ENCODE results near the gene RPLP2.

Gene RPLP2

GRCh38 chr11:802018-802617 lies 7.6 kb upstream of the RPLP2 start:
- CTCF ChIA-PET, result no interaction called here
- Mint-ChIP-seq H3K27ac (no peak overlapping the region), H3K4me1 (peaks cover 29% of the 10 kb centered on the region), H3K27me3 (no peaks in the 10 kb centered on the region), H3K9me3 (no peaks in the 10 kb centered on the region), H3K36me3 (peaks cover 6% of the 10 kb centered on the region), H3K4me3 (peak overlapping the region; percentile 12)
- no peak for DNase-seq

- CTCF ChIA-PET, result no interaction called here
- H3K36me3 Mint-ChIP-seq, result peaks cover 6% of the 10 kb centered on the region
- peaks cover 30% of the 10 kb centered on the region for H3K4me1 Mint-ChIP-seq
- no peak overlapping the region for H3K27ac Mint-ChIP-seq
- H3K27me3 Mint-ChIP-seq, result no peaks in the 10 kb centered on the region
- no peaks in the 10 kb centered on the region for H3K9me3 Mint-ChIP-seq
- no peak for DNase-seq
- H3K4me3 Mint-ChIP-seq, result peak overlapping the region; percentile 82
These were observed 6.9 kb upstream of the RPLP2 start for GRCh38 chr11:802693-803466.

GRCh38 chr11:803467-803742 lies 6.4 kb upstream of the RPLP2 start:
- no peak overlapping the region for H3K27ac Mint-ChIP-seq
- H3K27me3 Mint-ChIP-seq, result no peaks in the 10 kb centered on the region
- H3K9me3 Mint-ChIP-seq, result no peaks in the 10 kb centered on the region
- H3K4me1 Mint-ChIP-seq, result peaks cover 34% of the 10 kb centered on the region
- DNase-seq, result no peak
- peak overlapping the region; percentile 82 for H3K4me3 Mint-ChIP-seq
- peaks cover 6% of the 10 kb centered on the region for H3K36me3 Mint-ChIP-seq
- CTCF ChIA-PET, result no interaction called here

- H3K27ac Mint-ChIP-seq, result peak overlapping the region; percentile 84
- peak overlapping the region; percentile 82 for H3K4me3 Mint-ChIP-seq
- no peaks in the 10 kb centered on the region for H3K9me3 Mint-ChIP-seq
- peaks cover 6% of the 10 kb centered on the region for H3K36me3 Mint-ChIP-seq
- CTCF ChIA-PET, result no interaction called here
- H3K4me1 Mint-ChIP-seq, result peaks cover 40% of the 10 kb centered on the region
- no peak for DNase-seq
- H3K27me3 Mint-ChIP-seq, result no peaks in the 10 kb centered on the region
These were observed 5.8 kb upstream of the RPLP2 start for GRCh38 chr11:803770-804598.

- peaks cover 41% of the 10 kb centered on the region for H3K4me1 Mint-ChIP-seq
- peaks cover 2% of the 10 kb centered on the region for H3K27me3 Mint-ChIP-seq
- CTCF ChIA-PET, result no interaction called here
- H3K4me3 Mint-ChIP-seq, result peak overlapping the region; percentile 82
- no peaks in the 10 kb centered on the region for H3K9me3 Mint-ChIP-seq
- no peak for DNase-seq
- H3K27ac Mint-ChIP-seq, result peak overlapping the region; percentile 84
- peaks cover 6% of the 10 kb centered on the region for H3K36me3 Mint-ChIP-seq
These were observed 5.2 kb upstream of the RPLP2 start for GRCh38 chr11:804599-804964.

- Mint-ChIP-seq H3K36me3 (peaks cover 23% of the 10 kb centered on the region), H3K9me3 (no peaks in the 10 kb centered on the region), H3K4me3 (peak overlapping the region; percentile 91), H3K27ac (peak overlapping the region; percentile 97), H3K27me3 (peaks cover 3% of the 10 kb centered on the region), H3K4me1 (peaks cover 59% of the 10 kb centered on the region)
- DNase-seq, result peak; percentile 42
- CTCF ChIA-PET, result interaction anchor here (0.7 kb wide), 1 partner anchor 151 kb away, joined by 3 read pairs; no protein-coding TSS in a partner anchor
These were observed 1.1 kb upstream of the RPLP2 start for GRCh38 chr11:808427-809286.

- Mint-ChIP-seq H3K27me3 (peaks cover 3% of the 10 kb centered on the region), H3K9me3 (no peaks in the 10 kb centered on the region), H3K27ac (peak overlapping the region; percentile 97), H3K4me3 (peak overlapping the region; percentile 91), H3K4me1 (peaks cover 53% of the 10 kb centered on the region), H3K36me3 (peaks cover 26% of the 10 kb centered on the region)
- CTCF ChIA-PET, result no interaction called here
- no peak for DNase-seq
These were observed 337 bp downstream of the RPLP2 start for GRCh38 chr11:810040-810567.

- Mint-ChIP-seq H3K4me1 (peaks cover 44% of the 10 kb centered on the region), H3K36me3 (peaks cover 26% of the 10 kb centered on the region), H3K9me3 (no peaks in the 10 kb centered on the region), H3K27ac (peak overlapping the region; percentile 90), H3K27me3 (peaks cover 3% of the 10 kb centered on the region), H3K4me3 (peak overlapping the region; percentile 91)
- no peak for DNase-seq
- CTCF ChIA-PET, result no interaction called here
These were observed 1.9 kb downstream of the RPLP2 start for GRCh38 chr11:811446-812245.

- H3K36me3 Mint-ChIP-seq, result peaks cover 26% of the 10 kb centered on the region
- H3K27ac Mint-ChIP-seq, result peak overlapping the region; percentile 90
- H3K9me3 Mint-ChIP-seq, result no peaks in the 10 kb centered on the region
- CTCF ChIA-PET, result no interaction called here
- peaks cover 3% of the 10 kb centered on the region for H3K27me3 Mint-ChIP-seq
- peaks cover 42% of the 10 kb centered on the region for H3K4me1 Mint-ChIP-seq
- no peak for DNase-seq
- peak overlapping the region; percentile 21 for H3K4me3 Mint-ChIP-seq
These were observed 2.6 kb downstream of the RPLP2 start for GRCh38 chr11:812390-812789.

GRCh38 chr11:813072-813455 lies 3.3 kb downstream of the RPLP2 start:
- DNase-seq, result no peak
- peaks cover 3% of the 10 kb centered on the region for H3K27me3 Mint-ChIP-seq
- no peaks in the 10 kb centered on the region for H3K9me3 Mint-ChIP-seq
- H3K27ac Mint-ChIP-seq, result no peak overlapping the region
- peaks cover 26% of the 10 kb centered on the region for H3K36me3 Mint-ChIP-seq
- CTCF ChIA-PET, result no interaction called here
- no peak overlapping the region for H3K4me3 Mint-ChIP-seq
- peaks cover 37% of the 10 kb centered on the region for H3K4me1 Mint-ChIP-seq

- H3K27me3 Mint-ChIP-seq, result peaks cover 3% of the 10 kb centered on the region
These were observed 3.8 kb downstream of the RPLP2 start for GRCh38 chr11:813456-814096.

GRCh38 chr11:815675-816432 lies 6.1 kb downstream of the RPLP2 start:
- no peak for DNase-seq
- H3K27ac Mint-ChIP-seq, result no peak overlapping the region
- CTCF ChIA-PET, result interaction anchor here (0.6 kb wide), 1 partner anchor 155 kb away, joined by 3 read pairs; no protein-coding TSS in a partner anchor
- H3K9me3 Mint-ChIP-seq, result no peaks in the 10 kb centered on the region
- peaks cover 31% of the 10 kb centered on the region for H3K4me1 Mint-ChIP-seq
- H3K36me3 Mint-ChIP-seq, result peaks cover 23% of the 10 kb centered on the region
- H3K4me3 Mint-ChIP-seq, result no peak overlapping the region
- H3K27me3 Mint-ChIP-seq, result no peaks in the 10 kb centered on the region

More at GRCh38 chr11:813456-814096, 3.8 kb downstream of the RPLP2 start:
- CTCF ChIA-PET, result no interaction called here
- Mint-ChIP-seq H3K4me1 (peaks cover 35% of the 10 kb centered on the region), H3K27ac (no peak overlapping the region), H3K36me3 (peaks cover 26% of the 10 kb centered on the region), H3K4me3 (no peak overlapping the region), H3K9me3 (no peaks in the 10 kb centered on the region)
- DNase-seq, result no peak

Data from activated naive CD4-positive, alpha-beta T cell treated with anti-CD3 and anti-CD28 coated beads, Interleukin-2, amount 10 ng/mL, durations not matched to agents 7 days and 5 days (primary cell).